Thoracic aorta (tissue), 2 donors: ENCODE measurements around the gene PIAS1. TPM values are rescaled to one million over a fixed set of nuclear protein-coding genes. Genes with fewer than 3 reads are reported as not detected.

Source experiments
- ATAC-seq: fragments of 150-250 bp; one replicate; pipeline ENCODE4 v1.8.0; 2017; ENCODE audit warnings: low read depth; ENCODE audit not compliant: insufficient number of reproducible peaks, low FRiP score
- DNase-seq: peaks from one replicate; pipeline ENCODE4 v3.0.0-alpha.2; 2020; ENCODE audit warnings: low spot score
- H3K27ac ChIP-seq, 2 donors: fragments of 200-600 bp; sonication (generic); 1 replicate in 1 of 2; 2 replicates in 1 of 2; pipeline ENCODE4 v1.5.1; 2016; ENCODE audit warnings: mild to moderate bottlenecking in 2 of 2, moderate library complexity in 2 of 2
- H3K27me3 ChIP-seq: fragments of 200-600 bp; sonication (generic); replicated peaks from 2 replicates; pipeline ENCODE4 v1.6.0; 2016; ENCODE audit warnings: mild to moderate bottlenecking; ENCODE audit not compliant: insufficient read depth
- H3K36me3 ChIP-seq: fragments of 200-600 bp; sonication (generic); one replicate; pipeline ENCODE4 v1.5.1; 2016
- H3K4me1 ChIP-seq, 2 donors: fragments of 200-600 bp; sonication (generic); 1 replicate in 1 of 2; 2 replicates in 1 of 2; pipeline versions ENCODE4 v1.5.1 to v1.6.0; 2016; ENCODE audit warnings: low read depth in 2 of 2, mild to moderate bottlenecking in 1 of 2; ENCODE audit not compliant: control insufficient read depth in 1 of 2
- H3K4me3 ChIP-seq: fragments of 200-600 bp; sonication (generic); 2 replicates; pipeline ENCODE4 v1.5.1; 2016; ENCODE audit warnings: mild to moderate bottlenecking
- H3K9me3 ChIP-seq: fragments of 200-600 bp; sonication (generic); 2 replicates; pipeline ENCODE4 v1.5.1; 2016
- CTCF ChIP-seq: fragments of 200-600 bp; sonication (generic); IDR thresholded peaks from one replicate; pipeline ENCODE4 v1.5.1; 2019; ENCODE audit warnings: antibody characterized with exemption
- total RNA-seq, 2 donors: library from RNA; depleted of rRNA; stranded (reverse); fragments of >200 nt; gene quantifications; one replicate each; pipeline versions ENCODE4 v1.1.0 to v1.2.3, GENCODE V29; 2016

PIAS1 gene
- total RNA-seq, 2 donors from 2014 or later: 45.1 to 74.1 TPM

DNA sequence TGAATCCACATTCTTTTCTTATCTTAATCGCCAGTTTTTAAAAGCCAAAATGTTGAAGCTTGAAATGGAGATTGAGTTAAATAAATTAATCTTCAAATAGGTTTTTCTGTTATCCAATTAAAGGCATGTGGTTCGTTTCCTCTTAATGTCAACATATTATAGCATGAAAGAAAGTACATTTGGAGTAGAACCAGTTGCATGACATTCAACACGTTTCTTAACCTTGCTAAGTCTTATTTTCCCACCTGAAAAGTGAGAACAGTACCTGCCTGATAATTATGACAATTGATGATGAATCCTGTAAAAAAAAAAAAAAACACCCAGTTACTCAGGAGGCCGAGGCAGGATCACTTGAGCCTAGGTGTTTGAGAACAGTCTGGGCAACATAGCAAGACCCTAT, 29.3 kb downstream of the PIAS1 start:
- H3K27me3 ChIP-seq: no peaks in the 10 kb centered on the region
- DNase-seq (no peak), ATAC-seq (no peak)
- no peak for TF ChIP-seq CTCF
- no peak overlapping the region for H3K27ac ChIP-seq
- H3K4me1 ChIP-seq: peaks cover 24 to 52% of the 10 kb centered on the region in 2 donors
- H3K36me3 ChIP-seq: peaks cover 4% of the 10 kb centered on the region
- no peak overlapping the region for H3K4me3 ChIP-seq
- no peaks in the 10 kb centered on the region for H3K9me3 ChIP-seq

- Histone ChIP-seq H3K9me3 (no peaks in the 10 kb centered on the region), H3K27ac (no peak overlapping the region), H3K4me1 (peaks cover 24 to 59% of the 10 kb centered on the region in 2 donors), H3K27me3 (no peaks in the 10 kb centered on the region), H3K4me3 (no peak overlapping the region), H3K36me3 (peaks cover 4% of the 10 kb centered on the region)
- ATAC-seq: no peak
- no peak for DNase-seq
- TF ChIP-seq CTCF: no peak
These were observed 30.9 kb downstream of the PIAS1 start for GRCh38 chr15:68085052-68085451.

- ATAC-seq: no peak
- H3K4me3 ChIP-seq: no peak overlapping the region
- H3K27ac ChIP-seq: no peak overlapping the region
- H3K27me3 ChIP-seq: no peaks in the 10 kb centered on the region
- peaks cover 3% of the 10 kb centered on the region for H3K9me3 ChIP-seq
- H3K4me1 ChIP-seq: peaks cover 6 to 29% of the 10 kb centered on the region in 2 donors
- TF ChIP-seq CTCF: no peak
- peaks cover 4% of the 10 kb centered on the region for H3K36me3 ChIP-seq
- DNase-seq: no peak
These were observed 37.6 kb downstream of the PIAS1 start for GRCh38 chr15:68091743-68092142.

- no peak for ATAC-seq
- no peak for TF ChIP-seq CTCF
- Histone ChIP-seq H3K27me3 (no peaks in the 10 kb centered on the region), H3K4me1 (peaks cover 0 to 29% of the 10 kb centered on the region in 2 donors), H3K36me3 (no peaks in the 10 kb centered on the region), H3K4me3 (no peak overlapping the region), H3K9me3 (peaks cover 8% of the 10 kb centered on the region), H3K27ac (no peak overlapping the region)
- no peak for DNase-seq
These were observed 42.0 kb downstream of the PIAS1 start for GRCh38 chr15:68096099-68096498.

GRCh38 chr15:68097029-68097428, 42.9 kb downstream of the PIAS1 start:
- Histone ChIP-seq H3K4me1 (peaks cover under 1 to 25% of the 10 kb centered on the region in 2 donors), H3K9me3 (peaks cover 8% of the 10 kb centered on the region), H3K27me3 (no peaks in the 10 kb centered on the region), H3K27ac (no peak overlapping the region), H3K4me3 (no peak overlapping the region), H3K36me3 (no peaks in the 10 kb centered on the region)
- ATAC-seq (no peak), DNase-seq (no peak)
- TF ChIP-seq CTCF: no peak
